CD4-positive, alpha-beta T cell (primary cell): Measurements from ENCODE around the gene S100A2. TPM values are rescaled to one million over a fixed set of nuclear protein-coding genes. Genes with fewer than 3 reads are reported as not detected.
"Not testable (repeated sequence)": the region's sequence is repeated elsewhere in the genome, so short reads cannot be mapped to it uniquely, and the experiment has no call there.

Experiments used
- ATAC-seq: fragments of 200-7000 bp; cut with Tn5 transposase; one replicate; pipeline ENCODE4 v1.10.0; 2022; ENCODE audit warnings: mild to moderate bottlenecking; ENCODE audit not compliant: poor library complexity
- CTCF ChIA-PET: fragments of 350-600 bp; sonication (Branson Sonifier 250); formaldehyde crosslinking; loops from one replicate; lab custom pipeline; 2021; ENCODE audit warnings: antibody characterized with exemption, inconsistent platforms; lab: Charles Lee
- POLR2A ChIA-PET: fragments of 350-600 bp; sonication (Branson Sonifier 250); formaldehyde crosslinking; loops from one replicate; lab custom pipeline; 2021; ENCODE audit warnings: antibody characterized with exemption, inconsistent platforms; lab: Charles Lee
- DNase-seq, 14 experiments: peaks; one replicate each; pipeline ENCODE4 v3.0.0-alpha.2; 2013 to 2020; ENCODE audit warnings: mixed read lengths in 2 of 14
- H3K27ac ChIP-seq, 2 donors: one replicate each; pipeline versions ENCODE4 v1.5.1 to v1.7.0; 2013; ENCODE audit warnings: low read length in 2 of 2, low read depth in 1 of 2, mild to moderate bottlenecking in 1 of 2
- H3K27me3 ChIP-seq, 2 experiments: 1 replicate in 1 of 2; 2 replicates in 1 of 2; pipeline versions ENCODE4 v1.6.1 to v1.7.0; 2013; ENCODE audit warnings: low read length in 2 of 2, control low read depth in 1 of 2, mild to moderate bottlenecking in 1 of 2, moderate library complexity in 1 of 2; ENCODE audit not compliant: insufficient read depth in 2 of 2, control insufficient read depth in 1 of 2
- H3K36me3 ChIP-seq: one replicate; pipeline ENCODE4 v1.6.1; 2013; ENCODE audit warnings: low read length, control low read depth; ENCODE audit not compliant: insufficient read depth
- H3K4me1 ChIP-seq: one replicate; pipeline ENCODE4 v1.6.1; 2013; ENCODE audit warnings: low read length, control low read depth; ENCODE audit not compliant: insufficient read depth
- H3K4me3 ChIP-seq: one replicate; pipeline ENCODE4 v1.5.1; 2013; ENCODE audit warnings: mild to moderate bottlenecking, low read length, moderate library complexity
- H3K9me3 ChIP-seq, 2 experiments: 1 replicate in 1 of 2; 2 replicates in 1 of 2; pipeline versions ENCODE4 v1.6.1 to v1.7.0; 2013; ENCODE audit warnings: low read length in 2 of 2, mild to moderate bottlenecking in 2 of 2, control low read depth in 1 of 2, moderate library complexity in 1 of 2; ENCODE audit not compliant: control insufficient read depth in 1 of 2, insufficient read depth in 1 of 2
- H3K27ac Mint-ChIP-seq: one replicate; pipeline ENCODE4 v1.8.0; 2020; ENCODE audit warnings: mixed read lengths
- H3K27me3 Mint-ChIP-seq: one replicate; pipeline ENCODE4 v1.8.0; 2021; ENCODE audit warnings: mixed read lengths
- H3K36me3 Mint-ChIP-seq: one replicate; pipeline ENCODE4 v1.8.0; 2021; ENCODE audit warnings: low read depth, mixed read lengths
- H3K4me1 Mint-ChIP-seq: one replicate; pipeline ENCODE4 v1.8.0; 2021; ENCODE audit warnings: low read depth, mixed read lengths
- H3K4me3 Mint-ChIP-seq: one replicate; pipeline ENCODE4 v1.8.0; 2020; ENCODE audit warnings: mild to moderate bottlenecking, mixed read lengths
- H3K9me3 Mint-ChIP-seq: one replicate; pipeline ENCODE4 v1.8.0; 2020; ENCODE audit warnings: mixed read lengths
- intact Hi-C, 2 experiments: fragments of 100-400 bp; cut with DNase I in 1 of 2; cut with micrococcal nuclease in 1 of 2; formaldehyde crosslinking; loops; one replicate each; pipeline versions ENCODE4 v1.15.1 to v1.9.0; 2023 to 2025; cut with DNase I, micrococcal nuclease
- total RNA-seq, 174 experiments: library from RNA in 2 of 174; stranded (reverse) in 2 of 174; gene quantifications; one replicate each; pipeline ENCODE4 v1.2.3 and lab custom pipeline; 2021 to 2026
- TF ChIP-seq, protein P1 (sequence below): fragments of 200-600 bp; IDR thresholded peaks from one replicate; pipeline ENCODE4 v1.8.0; 2022; ENCODE audit warnings: antibody characterized with exemption, mild to moderate bottlenecking

Gene S100A2
- total RNA-seq, 2 experiments from 2014 or later, result not detected

- ChIA-PET CTCF (no interaction called here), POLR2A (interaction anchor here (0.6 to 2.3 kb wide), 3 partner anchors 20 to 109 kb away, joined by 3 to 5 read pairs (median 3); partner anchors contain the start of gene CHTOP)
- Mint-ChIP-seq H3K36me3 (no peaks in the 10 kb centered on the region), H3K27me3 (no peaks in the 10 kb centered on the region), H3K9me3 (no peaks in the 10 kb centered on the region), H3K27ac (no peak overlapping the region), H3K4me3 (no peak overlapping the region), H3K4me1 (no peaks in the 10 kb centered on the region)
- no peaks in the 10 kb centered on the region for H3K27me3 ChIP-seq
- TF ChIP-seq, protein P1, sequence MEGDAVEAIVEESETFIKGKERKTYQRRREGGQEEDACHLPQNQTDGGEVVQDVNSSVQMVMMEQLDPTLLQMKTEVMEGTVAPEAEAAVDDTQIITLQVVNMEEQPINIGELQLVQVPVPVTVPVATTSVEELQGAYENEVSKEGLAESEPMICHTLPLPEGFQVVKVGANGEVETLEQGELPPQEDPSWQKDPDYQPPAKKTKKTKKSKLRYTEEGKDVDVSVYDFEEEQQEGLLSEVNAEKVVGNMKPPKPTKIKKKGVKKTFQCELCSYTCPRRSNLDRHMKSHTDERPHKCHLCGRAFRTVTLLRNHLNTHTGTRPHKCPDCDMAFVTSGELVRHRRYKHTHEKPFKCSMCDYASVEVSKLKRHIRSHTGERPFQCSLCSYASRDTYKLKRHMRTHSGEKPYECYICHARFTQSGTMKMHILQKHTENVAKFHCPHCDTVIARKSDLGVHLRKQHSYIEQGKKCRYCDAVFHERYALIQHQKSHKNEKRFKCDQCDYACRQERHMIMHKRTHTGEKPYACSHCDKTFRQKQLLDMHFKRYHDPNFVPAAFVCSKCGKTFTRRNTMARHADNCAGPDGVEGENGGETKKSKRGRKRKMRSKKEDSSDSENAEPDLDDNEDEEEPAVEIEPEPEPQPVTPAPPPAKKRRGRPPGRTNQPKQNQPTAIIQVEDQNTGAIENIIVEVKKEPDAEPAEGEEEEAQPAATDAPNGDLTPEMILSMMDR, result no peak
- no peak overlapping the region for H3K27ac ChIP-seq
- ATAC-seq (no peak), DNase-seq (peak in 1 of 14 experiments; percentile 2)
- H3K9me3 ChIP-seq, result no peaks in the 10 kb centered on the region
- no peak overlapping the region for H3K4me3 ChIP-seq
- no peaks in the 10 kb centered on the region for H3K36me3 ChIP-seq
- no peaks in the 10 kb centered on the region for H3K4me1 ChIP-seq
- intact Hi-C loops, result no loop called here
Measured at GRCh38 chr1:153525088-153525728, 40.4 kb downstream of the S100A2 start.

DNA sequence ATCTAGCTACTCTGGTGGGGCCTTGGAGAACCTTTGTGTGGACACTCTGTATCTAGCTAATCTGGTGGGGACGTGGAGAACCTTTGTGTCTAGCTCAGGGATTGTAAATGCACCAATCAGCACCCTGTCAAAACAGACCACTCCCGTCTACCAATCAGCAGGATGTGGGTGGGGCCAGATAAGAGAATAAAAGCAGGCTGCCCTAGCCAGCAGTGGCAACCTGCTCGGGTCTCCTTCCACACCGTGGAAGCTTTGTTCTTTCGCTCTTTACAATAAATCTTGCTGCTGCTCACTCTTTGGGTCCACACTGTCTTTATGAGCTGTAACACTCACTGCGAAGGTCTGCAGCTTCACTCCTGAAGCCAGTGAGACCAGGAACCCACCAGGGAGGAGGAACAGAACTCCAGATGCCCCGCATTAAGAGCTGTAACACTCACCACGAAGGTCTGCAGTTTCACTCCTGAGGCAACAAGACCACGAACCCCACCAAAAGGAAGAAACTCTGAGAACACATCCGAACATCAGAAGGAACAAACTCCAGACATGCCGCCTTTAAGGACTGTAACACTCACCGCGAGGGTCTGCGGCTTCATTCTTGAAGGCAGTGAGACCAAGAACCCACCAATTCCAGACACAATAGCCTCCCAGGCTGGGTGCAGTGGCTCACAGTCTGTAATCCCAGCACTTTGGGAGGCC lies 43.1 kb downstream of the S100A2 start:
- H3K9me3 ChIP-seq, H3K4me1 ChIP-seq, H3K4me1 Mint-ChIP-seq, H3K27ac ChIP-seq, H3K27me3 ChIP-seq, H3K27ac Mint-ChIP-seq, intact Hi-C loops, H3K27me3 Mint-ChIP-seq, H3K9me3 Mint-ChIP-seq, CTCF ChIA-PET, H3K36me3 Mint-ChIP-seq, H3K4me3 ChIP-seq, H3K4me3 Mint-ChIP-seq, ATAC-seq, H3K36me3 ChIP-seq: not testable (repeated sequence)
- peak in 1 of 14 experiments; percentile 6 for DNase-seq
- POLR2A ChIA-PET, result interaction anchor here (1.8 kb wide), 1 partner anchor 12 kb away, joined by 4 read pairs; no protein-coding TSS in a partner anchor

DNA sequence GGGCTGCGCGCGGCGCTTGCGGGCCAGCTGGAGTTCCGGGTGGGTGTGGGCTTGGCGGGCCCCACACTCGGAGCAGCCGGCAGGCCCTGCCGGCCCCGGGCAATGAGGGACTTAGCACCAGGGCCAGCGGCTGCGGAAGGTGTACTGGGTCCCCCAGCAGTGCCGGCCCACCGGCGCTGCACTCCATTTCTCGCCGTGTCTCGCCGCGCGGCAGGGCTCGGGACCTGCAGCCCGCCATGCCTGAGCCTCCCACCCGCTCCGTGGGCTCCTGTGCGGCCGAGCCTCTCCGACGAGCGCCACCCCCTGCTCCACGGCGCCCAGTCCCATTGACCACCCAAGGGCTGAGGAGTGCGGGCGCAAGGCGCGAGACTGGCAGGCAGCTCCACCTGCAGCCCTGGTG lies 43.8 kb downstream of the S100A2 start:
- H3K27me3 Mint-ChIP-seq, H3K27ac Mint-ChIP-seq, H3K36me3 Mint-ChIP-seq, H3K27ac ChIP-seq, H3K4me3 ChIP-seq, intact Hi-C loops, H3K36me3 ChIP-seq, H3K27me3 ChIP-seq, H3K4me1 ChIP-seq, H3K9me3 Mint-ChIP-seq, ATAC-seq, H3K4me3 Mint-ChIP-seq, H3K4me1 Mint-ChIP-seq, H3K9me3 ChIP-seq: not testable (repeated sequence)
- peak in 1 of 14 experiments; percentile 2 for DNase-seq
- CTCF ChIA-PET, result interaction anchor here (0.6 kb wide), 1 partner anchor 627 kb away, joined by 3 read pairs; no protein-coding TSS in a partner anchor
- POLR2A ChIA-PET, result interaction anchor here (1.8 kb wide), 1 partner anchor 13 kb away, joined by 4 read pairs; no protein-coding TSS in a partner anchor

- DNase-seq, result no peak
- Mint-ChIP-seq H3K27me3 (no peaks in the 10 kb centered on the region), H3K27ac (no peak overlapping the region), H3K4me1 (no peaks in the 10 kb centered on the region), H3K36me3 (no peaks in the 10 kb centered on the region), H3K4me3 (no peak overlapping the region), H3K9me3 (no peaks in the 10 kb centered on the region)
- intact Hi-C loops, result no loop called here
- TF ChIP-seq, protein P1, result no peak
- ChIA-PET CTCF (interaction anchor here (1.1 kb wide), 1 partner anchor 11 kb away, joined by 4 read pairs; no protein-coding TSS in a partner anchor), POLR2A (interaction anchor here (1.8 kb wide), 1 partner anchor 14 kb away, joined by 4 read pairs; no protein-coding TSS in a partner anchor)
- H3K9me3 ChIP-seq, result no peaks in the 10 kb centered on the region
- no peak for ATAC-seq
- no peaks in the 10 kb centered on the region for H3K36me3 ChIP-seq
- no peak overlapping the region for H3K4me3 ChIP-seq
- H3K27ac ChIP-seq, result no peak overlapping the region
- H3K4me1 ChIP-seq, result peaks cover 4% of the 10 kb centered on the region
- no peaks in the 10 kb centered on the region for H3K27me3 ChIP-seq
Measured at GRCh38 chr1:153520818-153521476, 44.7 kb downstream of the S100A2 start.

DNA sequence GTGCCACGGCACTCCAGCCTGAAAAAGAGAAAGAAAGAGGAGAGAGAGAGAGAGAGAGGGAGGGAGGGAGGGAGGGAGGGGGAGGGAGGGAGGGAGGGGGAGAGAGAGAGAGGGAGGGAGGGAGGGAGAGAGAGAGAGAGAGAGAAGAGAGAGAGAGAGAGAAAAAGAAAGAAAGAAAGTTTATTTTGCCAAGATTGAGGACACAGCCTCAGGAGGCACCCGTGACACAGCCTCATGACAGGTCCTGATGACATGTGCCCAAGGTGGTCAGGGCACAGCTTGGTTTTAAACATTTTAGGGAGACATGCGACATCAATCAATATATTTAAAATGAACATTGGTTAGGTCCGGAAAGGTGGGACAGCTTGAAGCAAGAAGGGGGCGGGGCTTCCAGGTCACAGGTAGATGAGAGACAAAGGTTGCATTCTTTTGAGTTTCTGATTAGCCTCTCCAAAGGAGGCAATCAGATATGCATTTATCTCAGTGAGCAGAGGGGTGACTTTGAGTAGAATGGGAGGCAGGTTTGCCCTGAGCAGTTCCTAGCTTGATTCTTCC lies 45.4 kb downstream of the S100A2 start:
- intact Hi-C loops, ATAC-seq, H3K27me3 Mint-ChIP-seq, H3K36me3 Mint-ChIP-seq, H3K4me3 ChIP-seq, H3K4me3 Mint-ChIP-seq, H3K9me3 ChIP-seq, H3K9me3 Mint-ChIP-seq, H3K36me3 ChIP-seq, POLR2A ChIA-PET, H3K4me1 Mint-ChIP-seq, H3K27ac Mint-ChIP-seq, H3K27me3 ChIP-seq, H3K27ac ChIP-seq: not testable (repeated sequence)
- H3K4me1 ChIP-seq, result peaks cover 12% of the 10 kb centered on the region
- DNase-seq, result peak in 1 of 14 experiments; percentile 1
- CTCF ChIA-PET, result interaction anchor here (1.1 kb wide), 1 partner anchor 12 kb away, joined by 4 read pairs; no protein-coding TSS in a partner anchor
